MG63 (cell line): ENCODE results near the gene PCMT1. TPM values are rescaled to one million over a fixed set of nuclear protein-coding genes. Genes with fewer than 3 reads are reported as not detected.
A peak's percentile ranks its signal among the peaks of the same experiment; 100 is the strongest.

Experiments
- DNase-seq: peaks from one replicate; pipeline ENCODE4 v3.0.0-alpha.2; 2020
- H3K27me3 ChIP-seq: fragments of 250-450 bp; sonication (Bioruptor Pico); 2 replicates; pipeline ENCODE4 v1.5.1; 2020; ENCODE audit warnings: mild to moderate bottlenecking, moderate library complexity
- H3K36me3 ChIP-seq: fragments of 250-450 bp; sonication (Bioruptor Pico); 2 replicates; pipeline ENCODE4 v1.5.1; 2020; ENCODE audit warnings: mild to moderate bottlenecking, moderate library complexity
- H3K4me3 ChIP-seq: fragments of 250-450 bp; sonication (Bioruptor Pico); 2 replicates; pipeline ENCODE4 v1.5.1; 2020; ENCODE audit warnings: mild to moderate bottlenecking, moderate library complexity
- H3K9me3 ChIP-seq: fragments of 250-450 bp; sonication (Bioruptor Pico); 2 replicates; pipeline ENCODE4 v1.5.1; 2020; ENCODE audit warnings: mild to moderate bottlenecking, moderate library complexity
- total RNA-seq: library from RNA; depleted of rRNA; stranded (reverse); fragments of >200 nt; shearing (Covaris generic); gene quantifications from 2 replicates; pipeline ENCODE4 v1.2.3, GENCODE V29; 2014; ENCODE audit warnings: low replicate concordance; rRNA removed

The PCMT1 gene
- 229 and 267 TPM in 2 replicates for total RNA-seq

- peak; percentile 97 for DNase-seq
- Histone ChIP-seq H3K9me3 (no peaks in the 10 kb centered on the region), H3K27me3 (no peaks in the 10 kb centered on the region)
Observed at GRCh38 chr6:149749594-149750135, at the start of gene PCMT1. PCMT1 (plus strand) TSS chr6:149749741; CDS start chr6:149749902, 161 bp downstream.

GRCh38 chr6:149701714-149702113, 47.8 kb upstream of the PCMT1 start:
- no peaks in the 10 kb centered on the region for H3K9me3 ChIP-seq
- no peak for DNase-seq
- no peak overlapping the region for H3K4me3 ChIP-seq
- no peaks in the 10 kb centered on the region for H3K27me3 ChIP-seq
- H3K36me3 ChIP-seq, result peaks cover 26% of the 10 kb centered on the region

More at GRCh38 chr6:149749594-149750135, at the start of gene PCMT1:
- Histone ChIP-seq H3K36me3 (peaks cover 14% of the 10 kb centered on the region), H3K4me3 (peak within 1 kb of the TSS; percentile 92)

- DNase-seq, result no peak
- Histone ChIP-seq H3K36me3 (peaks cover 16% of the 10 kb centered on the region), H3K9me3 (no peaks in the 10 kb centered on the region), H3K27me3 (no peaks in the 10 kb centered on the region), H3K4me3 (no peak overlapping the region)
Observed at GRCh38 chr6:149711711-149712110, 37.8 kb upstream of the PCMT1 start.

- Histone ChIP-seq H3K36me3 (peaks cover 19% of the 10 kb centered on the region), H3K9me3 (no peaks in the 10 kb centered on the region), H3K27me3 (no peaks in the 10 kb centered on the region), H3K4me3 (no peak overlapping the region)
- DNase-seq, result no peak
Observed at GRCh38 chr6:149714442-149714841, 35.1 kb upstream of the PCMT1 start.

- H3K4me3 ChIP-seq, result peak overlapping the region; percentile 98
- H3K36me3 ChIP-seq, result peaks cover 19% of the 10 kb centered on the region
- H3K27me3 ChIP-seq, result no peaks in the 10 kb centered on the region
- no peaks in the 10 kb centered on the region for H3K9me3 ChIP-seq
- DNase-seq, result no peak
Observed at GRCh38 chr6:149716181-149716963, 33.2 kb upstream of the PCMT1 start.

GRCh38 chr6:149717255-149717587, 32.3 kb upstream of the PCMT1 start:
- peaks cover 20% of the 10 kb centered on the region for H3K36me3 ChIP-seq
- peak overlapping the region; percentile 98 for H3K4me3 ChIP-seq
- no peak for DNase-seq
- no peaks in the 10 kb centered on the region for H3K27me3 ChIP-seq
- no peaks in the 10 kb centered on the region for H3K9me3 ChIP-seq

GRCh38 chr6:149717588-149718458, 31.7 kb upstream of the PCMT1 start, which contains the start of gene LATS1:
LATS1 (minus strand) TSS chr6:149718101; CDS start chr6:149702126, 15,975 bp downstream.
- peak within 1 kb of the TSS; percentile 98 for H3K4me3 ChIP-seq
- H3K27me3 ChIP-seq, result no peaks in the 10 kb centered on the region
- peaks cover 21% of the 10 kb centered on the region for H3K36me3 ChIP-seq
- H3K9me3 ChIP-seq, result no peaks in the 10 kb centered on the region
- DNase-seq, result peak; percentile 90

- no peak for DNase-seq
- peaks cover 23% of the 10 kb centered on the region for H3K36me3 ChIP-seq
- H3K9me3 ChIP-seq, result no peaks in the 10 kb centered on the region
- no peak overlapping the region for H3K4me3 ChIP-seq
- no peaks in the 10 kb centered on the region for H3K27me3 ChIP-seq
Observed at GRCh38 chr6:149719531-149719930, 30.0 kb upstream of the PCMT1 start.

- peaks cover 37% of the 10 kb centered on the region for H3K36me3 ChIP-seq
- H3K4me3 ChIP-seq, result no peak overlapping the region
- no peaks in the 10 kb centered on the region for H3K27me3 ChIP-seq
- H3K9me3 ChIP-seq, result no peaks in the 10 kb centered on the region
- DNase-seq, result no peak
Observed at GRCh38 chr6:149723262-149723661, 26.3 kb upstream of the PCMT1 start.

GRCh38 chr6:149723771-149724417, 25.6 kb upstream of the PCMT1 start:
- DNase-seq, result peak; percentile 51
- Histone ChIP-seq H3K4me3 (no peak overlapping the region), H3K36me3 (peaks cover 40% of the 10 kb centered on the region), H3K27me3 (no peaks in the 10 kb centered on the region), H3K9me3 (no peaks in the 10 kb centered on the region)

- Histone ChIP-seq H3K27me3 (no peaks in the 10 kb centered on the region), H3K9me3 (no peaks in the 10 kb centered on the region), H3K4me3 (no peak overlapping the region), H3K36me3 (peaks cover 55% of the 10 kb centered on the region)
- no peak for DNase-seq
Observed at GRCh38 chr6:149725785-149726184, 23.8 kb upstream of the PCMT1 start.

GRCh38 chr6:149727793-149728498, 21.6 kb upstream of the PCMT1 start:
- Histone ChIP-seq H3K9me3 (no peaks in the 10 kb centered on the region), H3K4me3 (no peak overlapping the region), H3K27me3 (no peaks in the 10 kb centered on the region), H3K36me3 (peaks cover 55% of the 10 kb centered on the region)
- no peak for DNase-seq

- Histone ChIP-seq H3K4me3 (no peak overlapping the region), H3K36me3 (peaks cover 49% of the 10 kb centered on the region), H3K27me3 (no peaks in the 10 kb centered on the region), H3K9me3 (no peaks in the 10 kb centered on the region)
- DNase-seq, result no peak
Observed at GRCh38 chr6:149728499-149729234, 20.9 kb upstream of the PCMT1 start.

GRCh38 chr6:149729824-149730223, 19.7 kb upstream of the PCMT1 start:
- no peaks in the 10 kb centered on the region for H3K9me3 ChIP-seq
- H3K27me3 ChIP-seq, result no peaks in the 10 kb centered on the region
- no peak for DNase-seq
- H3K4me3 ChIP-seq, result no peak overlapping the region
- H3K36me3 ChIP-seq, result peaks cover 54% of the 10 kb centered on the region

GRCh38 chr6:149733089-149733720, 16.3 kb upstream of the PCMT1 start:
- H3K27me3 ChIP-seq, result no peaks in the 10 kb centered on the region
- H3K9me3 ChIP-seq, result no peaks in the 10 kb centered on the region
- peaks cover 58% of the 10 kb centered on the region for H3K36me3 ChIP-seq
- no peak overlapping the region for H3K4me3 ChIP-seq
- DNase-seq, result no peak
